GM12878 (cell line): ENCODE data around the gene AAGAB. TPM values are rescaled to one million over a fixed set of nuclear protein-coding genes. Genes with fewer than 3 reads are reported as not detected.

Experiments used
- ATAC-seq: fragments of 200-7000 bp; cut with Tn5 transposase; 3 replicates; pipeline ENCODE4 v1.9.1; 2020; ENCODE audit warnings: mild to moderate bottlenecking, moderate library complexity
- BruUV-seq: library from RNA; stranded (reverse); fragments of 400-500 nt; replicated peaks from 2 replicates; lab custom pipeline; 2021; lab: Mats Ljungman, UMichigan
- CTCF ChIA-PET: fragments of 300-600 bp; sonication (Branson Sonifier 250); formaldehyde crosslinking; extraction: SDS; loops from one replicate; lab custom pipeline; 2021; ENCODE audit warnings: inconsistent platforms; lab: Yijun Ruan, JAX
- POLR2A ChIA-PET: fragments of 350-600 bp; formaldehyde crosslinking; extraction: SDS; loops from one replicate; lab custom pipeline; 2021; ENCODE audit warnings: inconsistent platforms; lab: Charles Lee
- RAD21 ChIA-PET: fragments of 300-600 bp; sonication (Branson Sonifier 250); formaldehyde crosslinking; loops from one replicate; lab custom pipeline; 2023; ENCODE audit warnings: antibody characterized with exemption; ENCODE audit not compliant: unreplicated experiment; lab: Charles Lee
- SMC1A ChIA-PET: fragments of 300-600 bp; sonication (Branson Sonifier 250); formaldehyde crosslinking; loops from one replicate; lab custom pipeline; 2023; ENCODE audit not compliant: unreplicated experiment, uncharacterized antibody; lab: Charles Lee
- DNase-seq: peaks from one replicate; pipeline ENCODE4 v3.0.0-alpha.2; 2011; ENCODE audit warnings: low read depth, low spot score
- FAIRE-seq: peaks from 3 replicates; lab custom pipeline; 2011; peaks lifted over from hg19 to GRCh38; lab: Jason Lieb, UNC
- H2AFZ ChIP-seq: 2 replicates; pipeline ENCODE4 v1.6.0; 2011; ENCODE audit warnings: low read depth, low read length, control low read depth; ENCODE audit not compliant: control insufficient read depth
- H3K27ac ChIP-seq: 2 replicates; pipeline ENCODE4 v1.5.1; 2011; ENCODE audit warnings: control low read depth; ENCODE audit not compliant: control insufficient read depth, insufficient read depth
- H3K27me3 ChIP-seq, 2 experiments: replicated peaks in 1 of 2; 2 replicates each; pipeline versions ENCODE4 v1.6.0 to v1.6.1; 2011; ENCODE audit warnings: low read length in 1 of 2; ENCODE audit not compliant: control insufficient read depth in 2 of 2, insufficient read depth in 2 of 2
- H3K36me3 ChIP-seq, 2 experiments: 2 replicates each; pipeline ENCODE4 v1.5.1; 2011; ENCODE audit warnings: low read length in 1 of 2; ENCODE audit not compliant: control insufficient read depth in 2 of 2, insufficient read depth in 2 of 2
- H3K4me1 ChIP-seq: 2 replicates; pipeline ENCODE4 v1.6.1; 2011; ENCODE audit warnings: mild to moderate bottlenecking, low read length, moderate library complexity, mixed read lengths; ENCODE audit not compliant: control insufficient read depth, insufficient read depth
- H3K4me2 ChIP-seq: 2 replicates; pipeline ENCODE4 v1.6.0; 2011; ENCODE audit warnings: control low read depth; ENCODE audit not compliant: control insufficient read depth, insufficient read depth
- H3K4me3 ChIP-seq: fragments of 200-600 bp; sonication (generic); 2 replicates; pipeline ENCODE4 v1.5.1; 2016
- H3K79me2 ChIP-seq: 2 replicates; pipeline ENCODE4 v1.6.0; 2011; ENCODE audit warnings: low read length; ENCODE audit not compliant: control insufficient read depth, insufficient read depth
- H3K9ac ChIP-seq: 2 replicates; pipeline ENCODE4 v1.8.0; 2011; ENCODE audit warnings: low read length, control low read depth, mixed read lengths; ENCODE audit not compliant: control insufficient read depth, insufficient read depth
- H3K9me3 ChIP-seq: replicated peaks from 3 replicates; pipeline ENCODE4 v1.5.1; 2011; ENCODE audit warnings: mild to moderate bottlenecking, low read length; ENCODE audit not compliant: control insufficient read depth, insufficient read depth
- H4K20me1 ChIP-seq: 2 replicates; pipeline ENCODE4 v1.6.0; 2011; ENCODE audit not compliant: control insufficient read depth, insufficient read depth
- CEBPB ChIP-seq, 2 experiments: fragments of 150-350 bp in 1 of 2; IDR thresholded peaks; 2 replicates each; pipeline ENCODE4 v1.6.1; 2012 to 2014; ENCODE audit warnings: low read depth in 2 of 2, low read length in 2 of 2, borderline replicate concordance in 1 of 2, inconsistent platforms in 1 of 2
- CREB1 ChIP-seq: IDR thresholded peaks from 2 replicates; pipeline ENCODE4 v1.6.1; 2012; ENCODE audit warnings: low read depth, mild to moderate bottlenecking, inconsistent platforms
- CREM ChIP-seq: IDR thresholded peaks from 2 replicates; pipeline ENCODE4 v1.6.1; 2014; ENCODE audit warnings: antibody characterized with exemption, low read depth
- CTCF ChIP-seq, 3 experiments: IDR thresholded peaks in 2 of 3; conservative IDR thresholded peaks in 1 of 3; 2 replicates each; pipeline ENCODE4 v1.5.1; 2011; ENCODE audit warnings: low read depth in 3 of 3, low read length in 3 of 3, mild to moderate bottlenecking in 3 of 3, control low read depth in 2 of 3, moderate library complexity in 2 of 3, inconsistent platforms in 1 of 3, mixed read lengths in 1 of 3; ENCODE audit not compliant: control insufficient read depth in 2 of 3, insufficient read depth in 1 of 3; ENCODE audit errors: extremely low read depth in 1 of 3
- E2F4 ChIP-seq: IDR thresholded peaks from 2 replicates; pipeline ENCODE4 v1.6.1; 2012; ENCODE audit warnings: low read depth, low read length, improper control_type of control experiment
- EP300 ChIP-seq, 2 experiments: fragments of 150-350 bp in 1 of 2; IDR thresholded peaks; 2 replicates each; pipeline ENCODE4 v1.6.1; 2011 to 2012; ENCODE audit warnings: low read depth in 2 of 2, low read length in 2 of 2, borderline replicate concordance in 1 of 2, improper control_type of control experiment in 1 of 2, inconsistent platforms in 1 of 2; ENCODE audit not compliant: control insufficient read depth in 1 of 2
- GABPA ChIP-seq: IDR thresholded peaks from 2 replicates; pipeline ENCODE4 v1.6.1; 2014; ENCODE audit warnings: antibody characterized with exemption, low read depth, mild to moderate bottlenecking, inconsistent platforms
- HDGF ChIP-seq: fragments of 450-650 bp; IDR thresholded peaks from 2 replicates; pipeline ENCODE4 v1.6.1; 2016; ENCODE audit warnings: antibody characterized with exemption
- MTA2 ChIP-seq: fragments of 450-650 bp; IDR thresholded peaks from 2 replicates; pipeline ENCODE4 v1.6.1; 2016; ENCODE audit warnings: low read depth, mild to moderate bottlenecking, moderate library complexity
- POLR2AphosphoS2 ChIP-seq: IDR thresholded peaks from 2 replicates; pipeline ENCODE4 v1.6.1; 2011; ENCODE audit warnings: low read depth, mild to moderate bottlenecking, low read length, improper control_type of control experiment, moderate library complexity
- RELA ChIP-seq: fragments of 450-650 bp; IDR thresholded peaks from 2 replicates; pipeline ENCODE4 v1.8.0; 2014; ENCODE audit warnings: borderline replicate concordance; ENCODE audit not compliant: partially characterized antibody
- RUNX3 ChIP-seq: IDR thresholded peaks from 2 replicates; pipeline ENCODE4 v1.6.1; 2012; ENCODE audit warnings: low read length, inconsistent platforms
- SPI1 ChIP-seq: IDR thresholded peaks from 2 replicates; pipeline ENCODE4 v1.6.1; 2011; ENCODE audit warnings: low read depth, mild to moderate bottlenecking, low read length, moderate library complexity, borderline replicate concordance; ENCODE audit not compliant: insufficient read depth
- WGBS: methylation state at CpG from one replicate; pipeline ENCODE4 v1.1.6; 2016; ENCODE audit warnings: low lambda C conversion rate; ENCODE audit not compliant: insufficient replicate concordance, insufficient coverage; ENCODE audit errors: missing lambda C conversion rate; 5-methylcytosine and 5-hydroxymethylcytosine counted together
- in situ Hi-C: fragments of 300-500 bp; cut with MboI; formaldehyde crosslinking; loops from 9 replicates; pipeline ENCODE4 v1.14.3; 2018; ENCODE audit warnings: mixed read lengths
- intact Hi-C: fragments of 100-400 bp; cut with micrococcal nuclease; formaldehyde crosslinking; loops from one replicate; pipeline ENCODE4 v1.14.2; 2022; ENCODE audit not compliant: unreplicated experiment
- polyA plus RNA-seq, 11 experiments: library from polyadenylated mRNA; depleted of rRNA in 4 of 11; unstranded in 6 of 11; stranded (reverse) in 5 of 11; fragments of >200 nt; fragmentation: Nextera tagmentation in 4 of 11; fragmentation: Illumina TruSeq in 1 of 11; extraction: Ambion mirVana in 4 of 11; extraction: Trizol in 1 of 11; gene quantifications; 1 replicate in 1 of 11; 2 replicates in 10 of 11; pipeline versions ENCODE4 v1.2.1 to v1.2.3, GENCODE V29; 2011 to 2016; ENCODE audit warnings: inconsistent platforms in 2 of 11, missing spikeins in 2 of 11, low read depth in 1 of 11
- total RNA-seq, 4 experiments: library from RNA; depleted of rRNA in 3 of 4; stranded (reverse); fragments of >200 nt in 3 of 4; fragmentation: Illumina TruSeq in 1 of 4; extraction: Trizol in 1 of 4; gene quantifications; 2 replicates each; pipeline versions ENCODE4 v1.2.1 to v1.2.3, GENCODE V29; 2013 to 2021
- TF ChIP-seq, protein P1 (sequence below): fragments of 450-650 bp; IDR thresholded peaks from 2 replicates; pipeline ENCODE4 v1.6.1; 2017; ENCODE audit warnings: mild to moderate bottlenecking, moderate library complexity
- TF ChIP-seq, protein P2 (sequence below): fragments of 450-650 bp; IDR thresholded peaks from 2 replicates; pipeline ENCODE4 v1.6.1; 2016; ENCODE audit warnings: mild to moderate bottlenecking

Gene AAGAB
- total and polyA plus RNA-seq, 10 of the 15 experiments (the other 5 are each of a cell fraction or from before 2014, with no cell fraction given) = 11.4 to 62.3 (median 38.0) TPM

GRCh38 chr15:67175643-67176071, 78.8 kb downstream of the AAGAB start:
- H3K79me2 ChIP-seq = no peaks in the 10 kb centered on the region
- POLR2A ChIA-PET = interaction anchor here (1.3 to 1.8 kb wide), 2 partner anchors 41 to 74 kb away, joined by 4 to 6 read pairs; no protein-coding TSS in a partner anchor
- ATAC-seq (peak; percentile 93), FAIRE-seq (peak; percentile 84), DNase-seq (peak; percentile 8)
- no TSS peak for BruUV-seq
- no peak overlapping the region for H3K4me3 ChIP-seq
- CTCF ChIA-PET = interaction anchor here (0.9 kb wide), 1 partner anchor 73 kb away, joined by 3 read pairs; no protein-coding TSS in a partner anchor
- intact Hi-C loops (no loop called here), in situ Hi-C loops (no loop called here)
- H3K9ac ChIP-seq = no peak overlapping the region
- H2AFZ ChIP-seq = no peak overlapping the region
- H3K4me2 ChIP-seq = no peak overlapping the region; the same call in 1 of the 2 replicates
- peaks cover 21% of the 10 kb centered on the region for H3K4me1 ChIP-seq
- H3K27ac ChIP-seq = peak overlapping the region; percentile 27; the same call in 1 of the 2 replicates
- SMC1A ChIA-PET = interaction anchor here (0.6 to 1.8 kb wide), 11 partner anchors 36 to 523 kb away, joined by 3 to 5 read pairs (median 3); no protein-coding TSS in a partner anchor
- WGBS = 47% methylated on average over 11 of the region's 11 CpGs
- H4K20me1 ChIP-seq = no peaks in the 10 kb centered on the region
- no peaks in the 10 kb centered on the region for H3K27me3 ChIP-seq
- H3K9me3 ChIP-seq = no peaks in the 10 kb centered on the region
- peaks cover 23 to 33% of the 10 kb centered on the region in 2 experiments for H3K36me3 ChIP-seq
- RAD21 ChIA-PET = interaction anchor here (0.5 to 1.3 kb wide), 4 partner anchors 55 to 280 kb away, joined by 3 to 5 read pairs (median 4); no protein-coding TSS in a partner anchor
- peak in 1 of 2 experiments; percentile 50; a peak in 1 of 4 replicates for TF ChIP-seq CEBPB (IDR thresholded peaks at IDR 0.05; ENCODE audit: borderline replicate concordance in 1 of 2, low read depth in 2 of 2, low read length in 2 of 2)
- TF ChIP-seq CREM = peak; percentile 49; the same call in 1 of the 2 replicates
- no peak for TF ChIP-seq EP300 (IDR thresholded peaks at IDR 0.05; ENCODE audit: borderline replicate concordance in 1 of 2, control insufficient read depth in 1 of 2, low read depth in 2 of 2, low read length in 2 of 2)
- peak; percentile 44; the same call in 1 of the 2 replicates for TF ChIP-seq CREB1
- TF ChIP-seq RUNX3 = 0 out of 2 replicates have a peak, but pooled peaks have one; percentile 36
- no peak for TF ChIP-seq POLR2AphosphoS2
- TF ChIP-seq GABPA = no peak
- TF ChIP-seq SPI1 = peak; percentile 28; the same call in 1 of the 2 replicates
- no peak for TF ChIP-seq HDGF
- TF ChIP-seq, protein P1, sequence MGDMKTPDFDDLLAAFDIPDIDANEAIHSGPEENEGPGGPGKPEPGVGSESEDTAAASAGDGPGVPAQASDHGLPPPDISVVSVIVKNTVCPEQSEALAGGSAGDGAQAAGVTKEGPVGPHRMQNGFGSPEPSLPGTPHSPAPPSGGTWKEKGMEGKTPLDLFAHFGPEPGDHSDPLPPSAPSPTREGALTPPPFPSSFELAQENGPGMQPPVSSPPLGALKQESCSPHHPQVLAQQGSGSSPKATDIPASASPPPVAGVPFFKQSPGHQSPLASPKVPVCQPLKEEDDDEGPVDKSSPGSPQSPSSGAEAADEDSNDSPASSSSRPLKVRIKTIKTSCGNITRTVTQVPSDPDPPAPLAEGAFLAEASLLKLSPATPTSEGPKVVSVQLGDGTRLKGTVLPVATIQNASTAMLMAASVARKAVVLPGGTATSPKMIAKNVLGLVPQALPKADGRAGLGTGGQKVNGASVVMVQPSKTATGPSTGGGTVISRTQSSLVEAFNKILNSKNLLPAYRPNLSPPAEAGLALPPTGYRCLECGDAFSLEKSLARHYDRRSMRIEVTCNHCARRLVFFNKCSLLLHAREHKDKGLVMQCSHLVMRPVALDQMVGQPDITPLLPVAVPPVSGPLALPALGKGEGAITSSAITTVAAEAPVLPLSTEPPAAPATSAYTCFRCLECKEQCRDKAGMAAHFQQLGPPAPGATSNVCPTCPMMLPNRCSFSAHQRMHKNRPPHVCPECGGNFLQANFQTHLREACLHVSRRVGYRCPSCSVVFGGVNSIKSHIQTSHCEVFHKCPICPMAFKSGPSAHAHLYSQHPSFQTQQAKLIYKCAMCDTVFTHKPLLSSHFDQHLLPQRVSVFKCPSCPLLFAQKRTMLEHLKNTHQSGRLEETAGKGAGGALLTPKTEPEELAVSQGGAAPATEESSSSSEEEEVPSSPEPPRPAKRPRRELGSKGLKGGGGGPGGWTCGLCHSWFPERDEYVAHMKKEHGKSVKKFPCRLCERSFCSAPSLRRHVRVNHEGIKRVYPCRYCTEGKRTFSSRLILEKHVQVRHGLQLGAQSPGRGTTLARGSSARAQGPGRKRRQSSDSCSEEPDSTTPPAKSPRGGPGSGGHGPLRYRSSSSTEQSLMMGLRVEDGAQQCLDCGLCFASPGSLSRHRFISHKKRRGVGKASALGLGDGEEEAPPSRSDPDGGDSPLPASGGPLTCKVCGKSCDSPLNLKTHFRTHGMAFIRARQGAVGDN = no peak
- no peak for TF ChIP-seq CTCF (IDR thresholded peaks at IDR 0.05 in 2 of 3, conservative IDR thresholded peaks at IDR 0.05 in 1 of 3; ENCODE audit: control insufficient read depth in 2 of 3, extremely low read depth in 1 of 3, insufficient read depth in 1 of 3, low read depth in 3 of 3, low read length in 3 of 3)
- TF ChIP-seq RELA = peak; percentile 12
- TF ChIP-seq E2F4 = no peak
- TF ChIP-seq, protein P2, sequence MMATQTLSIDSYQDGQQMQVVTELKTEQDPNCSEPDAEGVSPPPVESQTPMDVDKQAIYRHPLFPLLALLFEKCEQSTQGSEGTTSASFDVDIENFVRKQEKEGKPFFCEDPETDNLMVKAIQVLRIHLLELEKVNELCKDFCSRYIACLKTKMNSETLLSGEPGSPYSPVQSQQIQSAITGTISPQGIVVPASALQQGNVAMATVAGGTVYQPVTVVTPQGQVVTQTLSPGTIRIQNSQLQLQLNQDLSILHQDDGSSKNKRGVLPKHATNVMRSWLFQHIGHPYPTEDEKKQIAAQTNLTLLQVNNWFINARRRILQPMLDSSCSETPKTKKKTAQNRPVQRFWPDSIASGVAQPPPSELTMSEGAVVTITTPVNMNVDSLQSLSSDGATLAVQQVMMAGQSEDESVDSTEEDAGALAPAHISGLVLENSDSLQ = peak; percentile 62
- TF ChIP-seq MTA2 = 0 out of 2 replicates have a peak, but pooled peaks have one; percentile 15
